ENCODE measurements around the gene SORBS1. TPM values are rescaled to one million over a fixed set of nuclear protein-coding genes. Genes with fewer than 3 reads are reported as not detected.

The SORBS1 gene
- total and polyA plus RNA-seq, 8 donors: 11.4 to 25.6 (median 16.8) TPM

GRCh38 chr10:95579835-95580535, 18.8 kb upstream of the SORBS1 start:
- no peak for FAIRE-seq
- DNase-seq: no peak
- no peak for TF ChIP-seq CTCF (IDR thresholded peaks at IDR 0.05)
- H3K27me3 ChIP-seq: no peaks in the 10 kb centered on the region
- H3K27ac ChIP-seq: no peak overlapping the region
- H3K4me1 ChIP-seq: no peaks in the 10 kb centered on the region
- no peak for ATAC-seq
- intact Hi-C loops (cut with DNase I): no loop called here
- no peaks in the 10 kb centered on the region for H3K9me3 ChIP-seq
- no peak overlapping the region for H3K4me3 ChIP-seq
- WGBS, 2 donors: 88 to 91% methylated on average over 2 of the region's 2 CpGs
- no peaks in the 10 kb centered on the region for H3K36me3 ChIP-seq

- no peak for FAIRE-seq
- no peak overlapping the region for H3K27ac ChIP-seq
- no peaks in the 10 kb centered on the region for H3K9me3 ChIP-seq
- WGBS, 2 donors: 92 to 100% methylated on average over 1 of the region's 1 CpG
- intact Hi-C loops (cut with DNase I): no loop called here
- H3K27me3 ChIP-seq: no peaks in the 10 kb centered on the region
- ATAC-seq: no peak
- H3K4me1 ChIP-seq: no peaks in the 10 kb centered on the region
- no peak for TF ChIP-seq CTCF (IDR thresholded peaks at IDR 0.05)
- no peak for DNase-seq
- no peak overlapping the region for H3K4me3 ChIP-seq
- no peaks in the 10 kb centered on the region for H3K36me3 ChIP-seq
These were observed 18.1 kb upstream of the SORBS1 start for GRCh38 chr10:95579292-95579691.

GRCh38 chr10:95578619-95579018, 17.4 kb upstream of the SORBS1 start:
- H3K4me3 ChIP-seq: no peak overlapping the region
- no peaks in the 10 kb centered on the region for H3K36me3 ChIP-seq
- WGBS, 2 donors: 67 to 74% methylated on average over 2 of the region's 2 CpGs
- intact Hi-C loops (cut with DNase I): no loop called here
- H3K9me3 ChIP-seq: no peaks in the 10 kb centered on the region
- H3K27ac ChIP-seq: no peak overlapping the region
- no peak for ATAC-seq
- no peaks in the 10 kb centered on the region for H3K4me1 ChIP-seq
- no peaks in the 10 kb centered on the region for H3K27me3 ChIP-seq
- TF ChIP-seq CTCF (IDR thresholded peaks at IDR 0.05): no peak
- no peak for DNase-seq
- FAIRE-seq: no peak

- no peak for ATAC-seq
- Histone ChIP-seq H3K9me3 (no peaks in the 10 kb centered on the region), H3K4me1 (no peaks in the 10 kb centered on the region), H3K27ac (no peak overlapping the region), H3K27me3 (no peaks in the 10 kb centered on the region), H3K36me3 (no peaks in the 10 kb centered on the region), H3K4me3 (no peak overlapping the region)
- FAIRE-seq: no peak
- intact Hi-C loops (cut with DNase I): no loop called here
- 69 to 72% methylated on average over 11 of the region's 11 CpGs for WGBS, 2 donors
- DNase-seq: no peak
- no peak for TF ChIP-seq CTCF (IDR thresholded peaks at IDR 0.05)
These were observed 13.6 kb upstream of the SORBS1 start for GRCh38 chr10:95574649-95575365.

Measured in pancreas (tissue), 10 donors.